GM23338 (cell line): ENCODE data around the gene RABGAP1L. TPM values are rescaled to one million over a fixed set of nuclear protein-coding genes. Genes with fewer than 3 reads are reported as not detected.

Experiments used
- ATAC-seq: fragments of 200-7000 bp; cut with Tn5 transposase; 3 replicates; pipeline ENCODE4 v1.9.1; 2020
- DNase-seq: peaks from one replicate; pipeline ENCODE4 v3.0.0-alpha.2; 2015; ENCODE audit warnings: low spot score
- H2AFZ ChIP-seq: fragments of 200-600 bp; sonication (generic); 2 replicates; pipeline ENCODE4 v1.8.0; 2016; ENCODE audit warnings: antibody characterized with exemption, mild to moderate bottlenecking, moderate library complexity
- H3F3A ChIP-seq: fragments of 200-600 bp; sonication (generic); replicated peaks from 2 replicates; pipeline ENCODE4 v1.8.0; 2017; ENCODE audit warnings: antibody characterized with exemption, mixed run types, low read depth
- H3K27ac ChIP-seq: fragments of 200-600 bp; sonication (generic); 2 replicates; pipeline ENCODE4 v1.6.1; 2016; ENCODE audit warnings: low read depth
- H3K27me3 ChIP-seq: fragments of 200-600 bp; sonication (generic); 2 replicates; pipeline ENCODE4 v1.8.0; 2016; ENCODE audit warnings: mild to moderate bottlenecking, mixed run types, moderate library complexity; ENCODE audit not compliant: insufficient read depth
- H3K36me3 ChIP-seq: fragments of 200-600 bp; sonication (generic); 2 replicates; pipeline ENCODE4 v1.8.0; 2016; ENCODE audit warnings: mild to moderate bottlenecking; ENCODE audit not compliant: insufficient read depth
- H3K4me1 ChIP-seq: fragments of 200-600 bp; sonication (generic); 2 replicates; pipeline ENCODE4 v1.8.0; 2016; ENCODE audit warnings: mild to moderate bottlenecking, moderate library complexity; ENCODE audit not compliant: insufficient read depth
- H3K4me2 ChIP-seq: fragments of 200-600 bp; sonication (generic); 2 replicates; pipeline ENCODE4 v1.7.1; 2017; ENCODE audit warnings: mixed run types
- H3K4me3 ChIP-seq: fragments of 200-600 bp; sonication (generic); 2 replicates; pipeline ENCODE4 v1.6.1; 2016; ENCODE audit warnings: mixed run types
- H3K79me2 ChIP-seq: fragments of 200-600 bp; sonication (generic); replicated peaks from 2 replicates; pipeline ENCODE4 v1.8.0; 2017; ENCODE audit warnings: mild to moderate bottlenecking; ENCODE audit not compliant: insufficient read depth
- H3K9me2 ChIP-seq: fragments of 200-600 bp; sonication (generic); 2 replicates; pipeline ENCODE4 v1.8.0; 2017; ENCODE audit not compliant: insufficient read depth
- H4K20me1 ChIP-seq: fragments of 200-600 bp; sonication (generic); replicated peaks from 2 replicates; pipeline ENCODE4 v1.8.0; 2017; ENCODE audit warnings: mild to moderate bottlenecking; ENCODE audit not compliant: insufficient read depth
- H3K27ac Mint-ChIP-seq: 2 replicates; pipeline ENCODE4 v1.8.0; 2020; ENCODE audit warnings: inconsistent platforms, mild to moderate bottlenecking, moderate library complexity, mixed read lengths
- H3K27me3 Mint-ChIP-seq: 3 replicates; pipeline ENCODE4 v1.8.0; 2022; ENCODE audit warnings: low read depth, mild to moderate bottlenecking, moderate library complexity, mixed read lengths, inconsistent platforms; ENCODE audit not compliant: insufficient read depth, poor library complexity
- H3K36me3 Mint-ChIP-seq: 3 replicates; pipeline ENCODE4 v1.8.0; 2021; ENCODE audit warnings: low read depth, mild to moderate bottlenecking, inconsistent platforms, moderate library complexity, mixed read lengths
- H3K4me1 Mint-ChIP-seq: 3 replicates; pipeline ENCODE4 v1.8.0; 2020; ENCODE audit warnings: mild to moderate bottlenecking, inconsistent platforms, mixed read lengths
- H3K4me3 Mint-ChIP-seq: 3 replicates; pipeline ENCODE4 v1.8.0; 2021; ENCODE audit warnings: moderate library complexity, mild to moderate bottlenecking, inconsistent platforms, mixed read lengths
- H3K9me3 Mint-ChIP-seq: 3 replicates; pipeline ENCODE4 v1.8.0; 2020; ENCODE audit warnings: moderate library complexity, mild to moderate bottlenecking, inconsistent platforms, mixed read lengths
- CREB1 ChIP-seq: fragments of 250-450 bp; sonication (Bioruptor Pico); IDR thresholded peaks from 2 replicates; pipeline ENCODE4 v1.5.0; 2020; ENCODE audit warnings: low read depth, mild to moderate bottlenecking, moderate library complexity
- ETS1 ChIP-seq: IDR thresholded peaks from 2 replicates; pipeline ENCODE4 v1.6.1; 2016; ENCODE audit warnings: antibody characterized with exemption
- EZH2 ChIP-seq: fragments of 200-600 bp; sonication (generic); IDR thresholded peaks from one replicate; pipeline ENCODE4 v1.8.0; 2017; ENCODE audit warnings: antibody characterized with exemption, mild to moderate bottlenecking, low read depth; ENCODE audit not compliant: unreplicated experiment
- EZH2phosphoT487 ChIP-seq: fragments of 200-600 bp; sonication (generic); IDR thresholded peaks from one replicate; pipeline ENCODE4 v1.8.1; 2018; ENCODE audit warnings: antibody characterized with exemption; ENCODE audit not compliant: unreplicated experiment
- JUNB ChIP-seq: IDR thresholded peaks from one replicate; pipeline ENCODE4 v1.6.1; 2016; ENCODE audit warnings: antibody characterized with exemption; ENCODE audit not compliant: unreplicated experiment
- NANOG ChIP-seq: IDR thresholded peaks from 2 replicates; pipeline ENCODE4 v1.6.1; 2016; ENCODE audit warnings: antibody characterized with exemption, borderline replicate concordance
- STAT1 ChIP-seq: IDR thresholded peaks from one replicate; pipeline ENCODE4 v1.6.1; 2016; ENCODE audit warnings: antibody characterized with exemption; ENCODE audit not compliant: unreplicated experiment
- ZNF114 ChIP-seq: fragments of 250-450 bp; sonication (Bioruptor Pico); IDR thresholded peaks from 2 replicates; pipeline ENCODE4 v1.5.0; 2020; ENCODE audit warnings: mild to moderate bottlenecking, moderate library complexity
- ZNF331 ChIP-seq: fragments of 250-450 bp; sonication (Bioruptor Pico); IDR thresholded peaks from 2 replicates; pipeline ENCODE4 v1.5.0; 2020; ENCODE audit warnings: low read depth, mild to moderate bottlenecking, moderate library complexity
- ZNF462 ChIP-seq: fragments of 250-450 bp; sonication (Bioruptor Pico); IDR thresholded peaks from 2 replicates; pipeline ENCODE4 v1.5.0; 2020; ENCODE audit warnings: mild to moderate bottlenecking, moderate library complexity
- polyA plus RNA-seq: library from polyadenylated mRNA; unstranded; fragments of >200 nt; fragmentation: Nextera tagmentation; extraction: Ambion mirVana; gene quantifications from 2 replicates; pipeline ENCODE4 v1.2.1, GENCODE V29; 2016
- total RNA-seq: library from RNA; depleted of rRNA; stranded (reverse); fragments of >200 nt; shearing (Covaris generic); gene quantifications from 2 replicates; pipeline ENCODE4 v1.2.3, GENCODE V29; 2014

The RABGAP1L gene
- total and polyA plus RNA-seq, 2 experiments from 2014 or later, result 83.2 to 136 TPM

GRCh38 chr1:174247472-174247871 is 88.2 kb downstream of the RABGAP1L start (continued):
- no peak for TF ChIP-seq ZNF462 (CRISPR knock-in tag)
- no peak for TF ChIP-seq ZNF331 (CRISPR knock-in tag)
- no peak for TF ChIP-seq EZH2
- no peak for TF ChIP-seq ZNF114 (CRISPR knock-in tag)

GRCh38 chr1:174248041-174248440 is 88.7 kb downstream of the RABGAP1L start:
- H3K27ac ChIP-seq, result no peak overlapping the region
- no peaks in the 10 kb centered on the region for H3K36me3 ChIP-seq
- H3K9me2 ChIP-seq, result peaks cover 4% of the 10 kb centered on the region; the same call in 1 of the 2 replicates
- DNase-seq (no peak), ATAC-seq (no peak)
- H3K4me2 ChIP-seq, result no peak overlapping the region
- H3K4me3 ChIP-seq, result no peak overlapping the region
- no peaks in the 10 kb centered on the region for H3K4me1 ChIP-seq
- peaks cover 4% of the 10 kb centered on the region; the same call in 1 of the 3 replicates for H3K36me3 Mint-ChIP-seq
- H3K4me3 Mint-ChIP-seq, result no peak overlapping the region
- 0 out of 3 replicates have a peak, but pooled peaks cover 2% of the 10 kb centered on the region for H3K4me1 Mint-ChIP-seq
- H4K20me1 ChIP-seq, result no peaks in the 10 kb centered on the region
- no peaks in the 10 kb centered on the region for H3K79me2 ChIP-seq
- peaks cover 2% of the 10 kb centered on the region for H3K27me3 Mint-ChIP-seq
- H3K9me3 Mint-ChIP-seq, result no peaks in the 10 kb centered on the region
- H2AFZ ChIP-seq, result no peak overlapping the region
- H3F3A ChIP-seq, result no peaks in the 10 kb centered on the region
- H3K27me3 ChIP-seq, result no peaks in the 10 kb centered on the region
- no peak overlapping the region for H3K27ac Mint-ChIP-seq
- no peak for TF ChIP-seq ZNF462 (CRISPR knock-in tag)
- no peak for TF ChIP-seq NANOG
- TF ChIP-seq ETS1, result no peak
- no peak for TF ChIP-seq STAT1
- TF ChIP-seq JUNB, result no peak
- no peak for TF ChIP-seq ZNF114 (CRISPR knock-in tag)
- TF ChIP-seq EZH2phosphoT487, result no peak
- no peak for TF ChIP-seq CREB1 (CRISPR knock-in tag)
